Loucy (cell line): Measurements from ENCODE around the gene LDHB.

ENCODE experiments used
- H2AFZ ChIP-seq: fragments of 200-600 bp; sonication (generic); 2 replicates; pipeline ENCODE4 v1.6.0; 2016; ENCODE audit warnings: antibody characterized with exemption, mild to moderate bottlenecking, low read length, moderate library complexity
- H3F3A ChIP-seq: fragments of 200-600 bp; 2 replicates; pipeline ENCODE4 v1.6.0; 2016; ENCODE audit warnings: antibody characterized with exemption, low read depth, mild to moderate bottlenecking
- H3K27me3 ChIP-seq: fragments of 200-600 bp; sonication (generic); 2 replicates; pipeline ENCODE4 v1.6.1; 2014; ENCODE audit warnings: low read length, mild to moderate bottlenecking; ENCODE audit not compliant: insufficient read depth, poor library complexity, severe bottlenecking
- H3K36me3 ChIP-seq: fragments of 200-600 bp; sonication (generic); 2 replicates; pipeline ENCODE4 v1.6.1; 2016; ENCODE audit warnings: low read length; ENCODE audit not compliant: insufficient read depth
- H3K4me1 ChIP-seq: fragments of 200-600 bp; sonication (generic); 2 replicates; pipeline ENCODE4 v1.5.1; 2014; ENCODE audit warnings: low read length, mild to moderate bottlenecking; ENCODE audit not compliant: insufficient read depth, poor library complexity, severe bottlenecking
- H3K4me2 ChIP-seq: fragments of 200-600 bp; sonication (generic); 2 replicates; pipeline ENCODE4 v1.6.0; 2014; ENCODE audit warnings: antibody characterized with exemption, low read length, low read depth, mild to moderate bottlenecking; ENCODE audit not compliant: poor library complexity, severe bottlenecking
- H3K4me3 ChIP-seq: fragments of 200-600 bp; sonication (generic); 2 replicates; pipeline ENCODE4 v1.5.1; 2014; ENCODE audit warnings: low read length, mild to moderate bottlenecking, mixed read lengths; ENCODE audit not compliant: poor library complexity, severe bottlenecking
- H3K79me2 ChIP-seq: fragments of 200-600 bp; sonication (generic); 2 replicates; pipeline ENCODE4 v1.6.1; 2014; ENCODE audit warnings: low read length; ENCODE audit not compliant: insufficient read depth
- H3K9ac ChIP-seq: fragments of 200-600 bp; sonication (generic); 2 replicates; pipeline ENCODE4 v1.6.0; 2014; ENCODE audit warnings: mild to moderate bottlenecking, low read depth, low read length, moderate library complexity; ENCODE audit not compliant: poor library complexity, severe bottlenecking
- H3K9me2 ChIP-seq: fragments of 200-600 bp; sonication (generic); replicated peaks from 2 replicates; pipeline ENCODE4 v1.6.1; 2016; ENCODE audit warnings: low read depth, low read length, mixed read lengths
- H3K9me3 ChIP-seq: fragments of 200-600 bp; sonication (generic); 2 replicates; pipeline ENCODE4 v1.6.1; 2014; ENCODE audit warnings: mild to moderate bottlenecking, antibody characterized with exemption, low read length, low read depth; ENCODE audit not compliant: insufficient read depth
- H4K20me1 ChIP-seq: fragments of 200-600 bp; sonication (generic); 2 replicates; pipeline ENCODE4 v1.6.0; 2014; ENCODE audit warnings: antibody characterized with exemption, low read length, mild to moderate bottlenecking; ENCODE audit not compliant: insufficient read depth, poor library complexity, severe bottlenecking
- EZH2phosphoT487 ChIP-seq: fragments of 200-600 bp; IDR thresholded peaks from 2 replicates; pipeline ENCODE4 v1.6.1; 2018; ENCODE audit warnings: antibody characterized with exemption, mild to moderate bottlenecking, moderate library complexity, borderline replicate concordance
- TF ChIP-seq, protein P1 (sequence below): fragments of 200-600 bp; sonication (generic); conservative IDR thresholded peaks from 2 replicates; pipeline ENCODE4 v1.5.1; 2014; ENCODE audit warnings: mild to moderate bottlenecking, antibody characterized with exemption, low read length

LDHB gene

GRCh38 chr12:21694660-21695059 lies 37.0 kb upstream of the LDHB start:
- Histone ChIP-seq H3K27me3 (no peaks in the 10 kb centered on the region), H4K20me1 (no peaks in the 10 kb centered on the region), H3K9ac (no peak overlapping the region), H3F3A (no peaks in the 10 kb centered on the region), H3K36me3 (no peaks in the 10 kb centered on the region), H3K4me3 (no peak overlapping the region), H3K9me3 (no peaks in the 10 kb centered on the region), H3K4me2 (no peak overlapping the region), H3K9me2 (no peaks in the 10 kb centered on the region), H2AFZ (no peak overlapping the region), H3K79me2 (no peaks in the 10 kb centered on the region), H3K4me1 (no peaks in the 10 kb centered on the region)
- TF ChIP-seq, protein P1, sequence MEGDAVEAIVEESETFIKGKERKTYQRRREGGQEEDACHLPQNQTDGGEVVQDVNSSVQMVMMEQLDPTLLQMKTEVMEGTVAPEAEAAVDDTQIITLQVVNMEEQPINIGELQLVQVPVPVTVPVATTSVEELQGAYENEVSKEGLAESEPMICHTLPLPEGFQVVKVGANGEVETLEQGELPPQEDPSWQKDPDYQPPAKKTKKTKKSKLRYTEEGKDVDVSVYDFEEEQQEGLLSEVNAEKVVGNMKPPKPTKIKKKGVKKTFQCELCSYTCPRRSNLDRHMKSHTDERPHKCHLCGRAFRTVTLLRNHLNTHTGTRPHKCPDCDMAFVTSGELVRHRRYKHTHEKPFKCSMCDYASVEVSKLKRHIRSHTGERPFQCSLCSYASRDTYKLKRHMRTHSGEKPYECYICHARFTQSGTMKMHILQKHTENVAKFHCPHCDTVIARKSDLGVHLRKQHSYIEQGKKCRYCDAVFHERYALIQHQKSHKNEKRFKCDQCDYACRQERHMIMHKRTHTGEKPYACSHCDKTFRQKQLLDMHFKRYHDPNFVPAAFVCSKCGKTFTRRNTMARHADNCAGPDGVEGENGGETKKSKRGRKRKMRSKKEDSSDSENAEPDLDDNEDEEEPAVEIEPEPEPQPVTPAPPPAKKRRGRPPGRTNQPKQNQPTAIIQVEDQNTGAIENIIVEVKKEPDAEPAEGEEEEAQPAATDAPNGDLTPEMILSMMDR = no peak
- no peak for TF ChIP-seq EZH2phosphoT487

- Histone ChIP-seq H3K27me3 (no peaks in the 10 kb centered on the region), H3K36me3 (no peaks in the 10 kb centered on the region), H2AFZ (no peak overlapping the region), H3K9ac (no peak overlapping the region), H3K9me3 (no peaks in the 10 kb centered on the region; the same call in 1 of the 2 replicates), H3K4me1 (no peaks in the 10 kb centered on the region), H3K4me2 (no peak overlapping the region), H3K9me2 (no peaks in the 10 kb centered on the region), H4K20me1 (no peaks in the 10 kb centered on the region), H3F3A (no peaks in the 10 kb centered on the region), H3K4me3 (no peak overlapping the region), H3K79me2 (no peaks in the 10 kb centered on the region)
- TF ChIP-seq EZH2phosphoT487 = no peak
Observed at GRCh38 chr12:21691515-21691914, 33.9 kb upstream of the LDHB start.

DNA sequence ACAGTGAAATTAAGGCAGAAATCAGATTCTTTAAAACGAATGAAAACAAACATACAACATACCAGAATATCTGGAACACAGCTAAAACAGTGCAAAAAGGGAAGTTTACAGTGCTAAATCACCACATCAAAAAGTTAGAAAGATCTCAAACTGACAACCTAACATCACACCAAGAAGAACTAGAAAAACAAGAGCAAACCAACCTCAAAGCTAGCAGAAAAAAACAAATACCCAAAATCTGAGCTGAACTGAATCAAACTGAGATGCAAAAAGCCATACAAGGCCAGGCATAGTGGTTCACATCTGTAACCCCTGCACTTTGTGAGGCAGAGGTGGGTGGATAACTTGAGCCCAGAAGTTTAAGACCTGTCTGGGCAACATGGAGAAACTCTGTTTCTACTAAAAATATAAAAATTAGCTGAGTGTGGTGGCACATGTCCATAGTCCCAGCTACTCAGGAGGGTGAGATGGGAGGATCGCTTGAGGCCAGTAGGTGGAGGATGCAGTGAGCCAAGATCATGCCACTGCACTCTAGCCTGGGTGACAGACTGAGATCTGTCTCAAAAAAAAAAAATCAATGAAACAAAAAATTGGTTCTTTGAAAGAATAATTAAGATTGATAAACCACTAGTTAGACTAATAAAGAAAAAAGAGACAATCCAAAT lies 33.2 kb upstream of the LDHB start:
- Histone ChIP-seq H3K27me3 (no peaks in the 10 kb centered on the region), H3K9me3 (no peaks in the 10 kb centered on the region; the same call in 1 of the 2 replicates), H3K9me2 (no peaks in the 10 kb centered on the region), H3K4me2 (no peak overlapping the region), H3F3A (no peaks in the 10 kb centered on the region), H3K9ac (no peak overlapping the region), H3K36me3 (no peaks in the 10 kb centered on the region), H2AFZ (no peak overlapping the region), H3K4me1 (no peaks in the 10 kb centered on the region), H3K4me3 (no peak overlapping the region), H3K79me2 (no peaks in the 10 kb centered on the region), H4K20me1 (no peaks in the 10 kb centered on the region)
- TF ChIP-seq EZH2phosphoT487 = no peak

GRCh38 chr12:21683115-21683514 lies 25.5 kb upstream of the LDHB start:
- Histone ChIP-seq H3K9me3 (no peaks in the 10 kb centered on the region; the same call in 1 of the 2 replicates), H3K27me3 (no peaks in the 10 kb centered on the region), H3K9ac (no peak overlapping the region), H4K20me1 (no peaks in the 10 kb centered on the region), H3K36me3 (no peaks in the 10 kb centered on the region), H3K9me2 (no peaks in the 10 kb centered on the region), H3F3A (peaks cover 8% of the 10 kb centered on the region; the same call in 1 of the 2 replicates), H3K79me2 (no peaks in the 10 kb centered on the region), H3K4me3 (no peak overlapping the region), H3K4me2 (no peak overlapping the region), H3K4me1 (peaks cover 18% of the 10 kb centered on the region), H2AFZ (no peak overlapping the region)
- TF ChIP-seq, protein P1 = no peak
- no peak for TF ChIP-seq EZH2phosphoT487
